H1 (cell line): Measurements from ENCODE around the gene SF3B6. TPM values are rescaled to one million over a fixed set of nuclear protein-coding genes. Genes with fewer than 3 reads are reported as not detected.

ENCODE experiments used
- MAFK ChIP-seq: IDR thresholded peaks from 2 replicates; pipeline ENCODE4 v1.6.1; 2012; ENCODE audit warnings: low read depth, mild to moderate bottlenecking, improper control_type of control experiment, low read length
- RAD21 ChIP-seq, 2 experiments: IDR thresholded peaks in 1 of 2; conservative IDR thresholded peaks in 1 of 2; 2 replicates each; pipeline ENCODE4 v1.6.1; 2011; ENCODE audit warnings: low read depth in 2 of 2, low read length in 2 of 2, improper control_type of control experiment in 1 of 2, inconsistent platforms in 1 of 2, mild to moderate bottlenecking in 1 of 2, moderate library complexity in 1 of 2
- RNF2 ChIP-seq: fragments of 200-900, 300-1000 bp; sonication (generic); IDR thresholded peaks from 2 replicates; pipeline ENCODE4 v1.7.1; 2016; ENCODE audit warnings: borderline replicate concordance, low read depth, mild to moderate bottlenecking, antibody characterized with exemption, low read length; ENCODE audit not compliant: poor library complexity, severe bottlenecking; ENCODE audit errors: missing control alignments
- SP4 ChIP-seq: IDR thresholded peaks from 2 replicates; pipeline ENCODE4 v1.6.1; 2012; ENCODE audit warnings: low read length, inconsistent platforms
- polyA plus RNA-seq, 7 experiments: library from polyadenylated mRNA; depleted of rRNA in 3 of 7; stranded (reverse) in 5 of 7; unstranded in 2 of 7; fragments of >200 nt in 5 of 7; fragments of 200-250 nt in 2 of 7; gene quantifications; 1 replicate in 5 of 7; 2 replicates in 1 of 7; 4 replicates in 1 of 7; pipeline versions ENCODE4 v1.2.1 to v1.2.3, GENCODE V29; 2011 to 2013; ENCODE audit warnings: missing spikeins in 2 of 7, mixed read lengths in 2 of 7
- total RNA-seq: library from RNA; stranded (reverse); fragmentation: NEBNext Ultra II Directional; extraction: Animal tissue kit (Norgen Biotek cat#: 25700); gene quantifications from 2 replicates; pipeline ENCODE4 v1.2.1, GENCODE V29; 2021

Gene SF3B6
- total and polyA plus RNA-seq, 2 of the 8 experiments (the other 6 are each of a cell fraction or from before 2014, with no cell fraction given) = 126 to 155 TPM

DNA sequence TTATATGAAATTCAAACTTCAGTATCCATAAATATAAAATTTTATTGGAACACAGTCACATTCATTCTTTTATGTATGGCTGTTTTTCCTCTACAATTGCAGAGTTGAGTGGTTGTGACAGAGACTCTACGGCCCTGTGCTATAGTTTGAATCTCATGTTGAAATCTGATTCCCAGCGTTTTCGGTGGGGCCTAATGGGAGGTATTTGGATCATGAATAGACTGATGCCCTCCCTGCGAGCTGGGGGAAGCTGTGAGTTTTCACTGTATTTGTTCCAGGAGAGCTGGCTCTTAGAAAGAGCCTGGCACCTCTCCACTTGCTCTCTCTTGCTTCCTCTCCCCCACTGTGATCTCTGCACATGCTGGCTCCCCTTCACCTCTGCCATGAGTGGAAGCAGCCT is 45.3 kb upstream of the SF3B6 start (continued):
- TF ChIP-seq SP4 = no peak
- TF ChIP-seq RNF2 = no peak
- TF ChIP-seq MAFK = no peak
- no peak for TF ChIP-seq RAD21 (IDR thresholded peaks at IDR 0.05 in 1 of 2, conservative IDR thresholded peaks at IDR 0.05 in 1 of 2; ENCODE audit: low read depth in 2 of 2, low read length in 2 of 2)
